NCI-H2107 (cell line): ENCODE measurements around the gene IQGAP2.
"Not testable (repeated sequence)": the region's sequence is repeated elsewhere in the genome, so short reads cannot be mapped to it uniquely, and the experiment has no call there.

Experiments used
- DNase-seq: peaks from one replicate; lab custom pipeline; 2025; lab: John Stamatoyannopoulos, UW

The IQGAP2 gene

GRCh38 chr5:76542887-76543690 is 140.0 kb downstream of the IQGAP2 start:
- no peak for DNase-seq

GRCh38 chr5:76544268-76544926 is 141.3 kb downstream of the IQGAP2 start:
- DNase-seq, result no peak

- no peak for DNase-seq
These were observed 142.1 kb downstream of the IQGAP2 start for GRCh38 chr5:76545184-76545583.

GRCh38 chr5:76546497-76547102 is 143.5 kb downstream of the IQGAP2 start:
- no peak for DNase-seq

- DNase-seq, result no peak
These were observed 144.3 kb downstream of the IQGAP2 start for GRCh38 chr5:76547242-76547890.

- no peak for DNase-seq
These were observed 144.9 kb downstream of the IQGAP2 start for GRCh38 chr5:76547891-76548524.

GRCh38 chr5:76548525-76549229 is 145.6 kb downstream of the IQGAP2 start:
- DNase-seq, result no peak

- DNase-seq, result not testable (repeated sequence)
These were observed 147.8 kb downstream of the IQGAP2 start for GRCh38 chr5:76550881-76551280.

- no peak for DNase-seq
These were observed 149.5 kb downstream of the IQGAP2 start for GRCh38 chr5:76552546-76552945.

GRCh38 chr5:76553251-76553650 is 150.2 kb downstream of the IQGAP2 start:
- no peak for DNase-seq

GRCh38 chr5:76555114-76555513 is 152.0 kb downstream of the IQGAP2 start:
- DNase-seq, result no peak

GRCh38 chr5:76555717-76556116 is 152.6 kb downstream of the IQGAP2 start:
- DNase-seq, result no peak

- no peak for DNase-seq
These were observed 153.6 kb downstream of the IQGAP2 start for GRCh38 chr5:76556511-76557221.

GRCh38 chr5:76560952-76561891 is 158.1 kb downstream of the IQGAP2 start:
- no peak for DNase-seq

GRCh38 chr5:76561959-76562358 is 158.9 kb downstream of the IQGAP2 start:
- no peak for DNase-seq

- DNase-seq, result no peak
These were observed 161.9 kb downstream of the IQGAP2 start for GRCh38 chr5:76565009-76565408.

GRCh38 chr5:76570153-76570552 is 167.1 kb downstream of the IQGAP2 start:
- no peak for DNase-seq

- DNase-seq, result no peak
These were observed 168.5 kb downstream of the IQGAP2 start for GRCh38 chr5:76571559-76571958.

- no peak for DNase-seq
These were observed 173.4 kb downstream of the IQGAP2 start for GRCh38 chr5:76576450-76576849.

GRCh38 chr5:76576996-76577395 is 173.9 kb downstream of the IQGAP2 start:
- no peak for DNase-seq
